KOPT-K1 (cell line): ENCODE data around the gene CCL13.

Experiments
- H3K27ac ChIP-seq: fragments of 200-600 bp; sonication (generic); 2 replicates; pipeline ENCODE4 v1.5.1; 2016; ENCODE audit warnings: antibody characterized with exemption, mild to moderate bottlenecking, low read depth, low read length; ENCODE audit not compliant: poor library complexity, severe bottlenecking
- H3K36me3 ChIP-seq: fragments of 200-600 bp; sonication (generic); 2 replicates; pipeline ENCODE4 v1.5.1; 2017; ENCODE audit warnings: antibody characterized with exemption, mild to moderate bottlenecking, low read length, moderate library complexity; ENCODE audit not compliant: insufficient read depth
- H3K9me3 ChIP-seq: fragments of 200-600 bp; sonication (generic); 2 replicates; pipeline ENCODE4 v1.5.1; 2017; ENCODE audit warnings: antibody characterized with exemption, low read length, mild to moderate bottlenecking; ENCODE audit not compliant: insufficient read depth, poor library complexity, severe bottlenecking

Gene CCL13

DNA sequence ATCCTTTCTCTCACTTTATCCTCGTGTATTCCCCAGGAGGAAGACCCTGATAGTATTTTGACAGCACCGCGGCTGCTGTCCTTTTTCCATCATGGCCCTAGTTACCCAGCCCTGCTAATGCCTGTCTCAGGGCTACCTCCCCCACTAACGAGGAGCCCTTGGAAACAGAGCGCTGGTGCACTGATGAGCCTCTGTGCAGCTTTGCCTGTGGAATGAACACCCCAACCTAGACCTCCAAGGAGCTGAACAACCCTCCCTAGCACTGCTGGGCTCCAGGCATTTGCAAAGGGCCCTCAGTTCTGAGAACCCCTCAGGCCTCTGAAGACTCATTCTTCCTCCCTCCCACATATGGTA is 30.0 kb downstream of the CCL13 start:
- Histone ChIP-seq H3K9me3 (no peaks in the 10 kb centered on the region), H3K27ac (peak overlapping the region; percentile 56), H3K36me3 (no peaks in the 10 kb centered on the region)

DNA sequence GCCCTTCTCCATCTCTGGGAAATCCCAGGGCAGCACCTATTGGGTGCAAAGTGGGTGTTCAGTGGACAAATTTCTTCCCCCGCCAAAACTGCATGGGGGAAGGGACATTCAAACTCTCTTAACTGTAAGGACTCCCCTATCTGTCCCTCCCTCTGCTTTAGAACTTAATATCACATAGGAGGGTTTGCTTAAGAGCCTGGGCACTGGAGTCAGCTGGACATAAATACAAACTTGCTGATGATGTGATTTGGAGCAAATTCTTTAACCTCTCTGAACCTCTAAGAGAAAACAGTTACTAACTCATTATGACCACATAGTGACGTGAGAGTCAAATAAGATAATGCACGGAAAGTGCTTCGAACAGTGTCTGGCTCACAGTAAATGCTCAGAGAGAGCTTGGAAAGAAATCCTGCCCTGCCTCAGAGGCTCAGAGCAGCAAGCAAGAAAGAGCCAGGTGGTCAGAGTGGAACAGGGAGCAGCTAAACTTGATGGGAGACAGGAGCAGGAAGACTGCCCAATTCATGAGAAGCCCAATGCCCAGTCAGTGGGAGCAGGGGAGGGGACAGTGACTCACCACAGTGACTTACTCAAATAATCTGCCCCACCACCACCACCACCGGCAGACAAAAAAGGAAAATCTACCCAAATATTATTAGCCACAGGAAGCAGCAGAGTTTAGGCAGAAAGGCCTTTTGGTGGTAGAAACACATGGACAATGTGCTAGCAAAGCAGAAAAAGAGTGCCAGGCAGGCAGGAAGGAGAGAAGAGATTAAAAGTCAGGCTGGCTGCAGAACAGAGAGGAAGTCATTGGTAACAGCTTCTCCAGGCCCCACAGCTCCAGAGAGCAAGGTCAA is 30.6 kb downstream of the CCL13 start:
- Histone ChIP-seq H3K36me3 (no peaks in the 10 kb centered on the region), H3K9me3 (no peaks in the 10 kb centered on the region), H3K27ac (peak overlapping the region; percentile 56)

- no peaks in the 10 kb centered on the region for H3K36me3 ChIP-seq
- peak overlapping the region; percentile 56 for H3K27ac ChIP-seq
- no peaks in the 10 kb centered on the region for H3K9me3 ChIP-seq
Observed at GRCh38 chr17:34387566-34387965, 31.3 kb downstream of the CCL13 start.

DNA sequence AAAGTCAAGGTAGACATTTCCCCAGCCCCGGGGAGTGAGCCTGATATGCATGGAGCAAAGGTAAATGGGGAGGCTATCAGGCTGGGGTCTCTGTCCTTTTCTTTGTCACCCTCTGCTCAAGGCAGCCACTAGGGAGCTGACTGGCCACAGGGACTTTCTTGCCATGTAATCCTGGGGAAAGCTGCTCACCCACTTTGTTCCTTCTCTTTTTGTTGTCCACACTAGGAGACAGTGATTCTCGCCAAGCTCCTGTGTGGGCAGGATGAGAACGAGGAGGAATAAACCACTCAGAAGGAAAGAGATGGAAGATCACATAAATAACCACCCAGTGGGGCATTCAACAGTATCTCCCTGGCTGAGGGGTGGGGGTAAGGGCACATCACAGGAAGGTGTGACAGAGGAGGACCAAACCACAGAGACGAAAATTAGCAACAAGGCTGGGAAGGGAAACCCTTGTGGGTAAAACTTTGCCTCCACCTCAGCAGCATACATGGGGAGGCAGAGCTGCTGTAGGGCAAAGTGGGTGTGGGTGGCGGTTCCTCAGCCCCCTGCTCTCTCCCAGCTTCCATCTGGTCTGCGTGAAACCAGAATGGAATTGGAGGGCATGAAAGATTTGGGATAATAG is 33.0 kb downstream of the CCL13 start:
- Histone ChIP-seq H3K36me3 (no peaks in the 10 kb centered on the region), H3K27ac (peak overlapping the region; percentile 50), H3K9me3 (no peaks in the 10 kb centered on the region)

DNA sequence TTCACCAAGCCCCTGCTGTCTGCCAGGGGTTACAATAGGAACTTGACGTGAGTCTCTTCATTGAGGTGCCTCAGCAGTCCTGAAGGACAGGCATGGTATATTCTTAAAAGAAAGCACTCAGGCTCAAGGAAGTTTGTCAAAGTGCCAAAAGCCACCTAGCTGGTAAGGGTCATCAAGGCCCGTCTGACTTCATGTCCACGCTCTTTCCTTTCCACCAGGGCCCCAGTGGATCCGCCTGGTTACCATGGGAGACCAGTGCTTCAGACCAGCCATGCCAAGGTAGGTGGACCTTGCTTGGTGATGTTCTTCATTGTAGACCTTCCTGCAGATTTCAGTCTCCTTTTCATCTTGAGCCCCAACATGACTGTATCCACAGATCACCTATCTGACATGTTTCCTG is 34.4 kb downstream of the CCL13 start:
- Histone ChIP-seq H3K9me3 (no peaks in the 10 kb centered on the region), H3K27ac (no peak overlapping the region), H3K36me3 (no peaks in the 10 kb centered on the region)

DNA sequence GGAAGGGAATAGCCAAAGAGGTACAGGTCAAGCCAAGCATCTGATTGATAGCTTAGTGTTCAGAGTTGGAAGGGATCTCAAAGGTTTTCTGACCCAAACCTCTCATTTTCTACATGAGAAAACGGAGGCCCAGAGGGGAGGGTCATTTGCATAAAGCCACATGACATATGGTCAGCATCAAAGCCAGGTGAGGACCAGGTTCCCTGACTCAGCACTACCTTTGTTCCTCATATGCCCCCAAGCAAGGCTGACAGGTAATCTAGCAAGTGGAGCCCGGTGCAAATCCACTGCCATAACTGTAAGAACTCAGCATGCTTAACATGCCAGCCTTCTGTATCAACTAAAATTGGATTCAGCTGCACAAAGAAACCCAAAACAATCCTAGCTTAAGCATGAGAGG is 35.0 kb downstream of the CCL13 start:
- no peak overlapping the region for H3K27ac ChIP-seq
- no peaks in the 10 kb centered on the region for H3K9me3 ChIP-seq
- H3K36me3 ChIP-seq = no peaks in the 10 kb centered on the region

- no peaks in the 10 kb centered on the region for H3K36me3 ChIP-seq
- no peak overlapping the region for H3K27ac ChIP-seq
- no peaks in the 10 kb centered on the region for H3K9me3 ChIP-seq
Observed at GRCh38 chr17:34393401-34393800, 37.1 kb downstream of the CCL13 start.

GRCh38 chr17:34397265-34397664 is 41.0 kb downstream of the CCL13 start:
- Histone ChIP-seq H3K27ac (no peak overlapping the region), H3K9me3 (no peaks in the 10 kb centered on the region), H3K36me3 (no peaks in the 10 kb centered on the region)

- H3K36me3 ChIP-seq = no peaks in the 10 kb centered on the region
- H3K27ac ChIP-seq = peak overlapping the region; percentile 19
- no peaks in the 10 kb centered on the region for H3K9me3 ChIP-seq
Observed at GRCh38 chr17:34398990-34399389, 42.7 kb downstream of the CCL13 start.

DNA sequence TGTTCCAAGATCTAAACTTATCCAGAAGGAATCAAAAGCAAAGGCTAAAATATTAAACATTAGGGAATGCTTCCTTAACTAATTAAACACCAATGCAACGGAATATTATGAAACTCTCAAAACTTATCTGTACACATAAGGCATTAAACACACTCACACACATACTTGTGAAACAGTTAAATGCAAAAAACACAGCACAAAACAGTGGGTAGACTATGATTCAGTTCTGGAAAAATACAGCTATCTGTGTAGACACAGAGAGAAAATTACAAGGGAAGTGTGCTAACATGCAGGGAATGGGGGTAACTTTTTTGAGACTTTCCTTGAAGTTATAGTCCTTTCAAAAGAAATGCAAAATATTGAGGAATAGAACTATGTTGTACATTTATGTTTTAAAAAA is 43.4 kb downstream of the CCL13 start:
- H3K27ac ChIP-seq = no peak overlapping the region
- H3K36me3 ChIP-seq = no peaks in the 10 kb centered on the region
- no peaks in the 10 kb centered on the region for H3K9me3 ChIP-seq

- no peak overlapping the region for H3K27ac ChIP-seq
- no peaks in the 10 kb centered on the region for H3K36me3 ChIP-seq
- H3K9me3 ChIP-seq = no peaks in the 10 kb centered on the region
Observed at GRCh38 chr17:34400301-34400931, 44.1 kb downstream of the CCL13 start.

GRCh38 chr17:34401165-34401564 is 44.9 kb downstream of the CCL13 start:
- no peaks in the 10 kb centered on the region for H3K9me3 ChIP-seq
- H3K36me3 ChIP-seq = no peaks in the 10 kb centered on the region
- no peak overlapping the region for H3K27ac ChIP-seq

- Histone ChIP-seq H3K27ac (no peak overlapping the region), H3K9me3 (no peaks in the 10 kb centered on the region)
Observed at GRCh38 chr17:34403006-34403405, 46.7 kb downstream of the CCL13 start.

DNA sequence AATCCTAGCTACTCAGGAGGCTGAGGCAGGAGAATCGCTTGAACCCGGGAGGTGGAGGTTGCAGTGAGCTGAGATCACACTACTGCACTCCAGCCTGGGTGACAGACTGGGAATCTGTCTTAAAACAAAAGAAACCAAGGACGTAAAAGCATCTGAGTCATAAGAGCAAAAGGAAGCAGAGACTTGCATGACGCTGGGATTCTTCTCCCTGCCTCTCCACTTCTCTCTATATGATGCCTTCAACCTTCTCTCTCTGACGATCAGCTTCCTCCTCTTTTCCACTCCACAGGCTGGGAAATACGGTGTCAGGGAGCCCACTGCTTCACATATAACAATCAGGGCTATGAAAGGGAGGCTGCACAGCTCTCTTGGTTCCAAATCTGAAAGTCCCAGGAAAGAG is 49.9 kb downstream of the CCL13 start:
- no peaks in the 10 kb centered on the region for H3K36me3 ChIP-seq
- no peak overlapping the region for H3K27ac ChIP-seq
- no peaks in the 10 kb centered on the region for H3K9me3 ChIP-seq

More at GRCh38 chr17:34403006-34403405, 46.7 kb downstream of the CCL13 start:
- no peaks in the 10 kb centered on the region for H3K36me3 ChIP-seq
